Fibroblast of skin of scalp (primary cell): ENCODE data around the gene ATP6V1F.
A peak's percentile ranks its signal among the peaks of the same experiment; 100 is the strongest.

Source experiments
- DNase-seq: peaks from one replicate; pipeline ENCODE4 v3.0.0-alpha.2; 2013

ATP6V1F gene

DNA sequence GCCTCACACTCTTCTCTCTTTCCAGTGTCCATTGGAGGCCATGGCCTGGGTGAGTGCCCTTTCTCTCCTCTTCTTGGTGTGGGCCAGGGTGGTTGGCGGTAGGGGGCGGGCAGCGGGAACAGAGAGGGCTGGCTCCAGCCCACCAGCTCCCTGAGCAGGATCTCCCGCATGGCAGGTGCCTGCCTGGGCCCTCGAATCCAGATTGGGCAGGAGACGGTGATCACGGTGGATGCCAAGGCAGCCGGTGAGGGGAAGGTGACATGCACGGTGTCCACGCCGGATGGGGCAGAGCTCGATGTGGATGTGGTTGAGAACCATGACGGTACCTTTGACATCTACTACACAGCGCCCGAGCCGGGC is 13.5 kb upstream of the ATP6V1F start:
- DNase-seq = no peak

DNA sequence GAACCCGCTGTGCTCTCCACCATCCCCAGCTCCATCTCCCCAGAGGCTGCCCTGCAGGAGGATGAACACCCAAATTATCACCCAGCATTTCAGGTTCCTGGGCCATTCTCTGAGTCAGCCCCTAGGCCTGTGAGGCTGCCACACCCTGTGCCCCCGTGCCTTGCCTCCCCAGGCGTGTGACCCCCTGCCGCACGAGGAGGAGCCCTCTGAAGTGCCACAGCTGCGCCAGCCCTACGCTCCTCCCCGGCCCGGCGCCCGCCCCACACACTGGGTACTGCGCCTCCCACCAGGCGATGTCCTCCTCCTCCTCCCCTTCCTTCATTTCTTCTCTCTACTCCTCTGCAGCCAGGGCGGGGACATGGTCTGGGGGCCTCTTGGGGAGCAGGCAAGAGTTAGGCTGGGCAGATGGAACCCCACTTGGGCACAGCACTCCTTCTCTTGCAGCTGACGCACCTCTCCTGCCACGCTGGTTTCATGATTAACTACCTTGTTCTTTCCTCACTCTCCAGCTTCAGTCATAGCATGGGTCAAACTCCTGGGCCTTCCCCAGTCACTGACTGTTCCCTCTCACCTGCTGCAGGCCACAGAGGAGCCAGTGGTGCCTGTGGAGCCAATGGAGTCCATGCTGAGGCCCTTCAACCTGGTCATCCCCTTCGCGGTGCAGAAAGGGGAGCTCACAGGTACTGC is 12.7 kb upstream of the ATP6V1F start:
- DNase-seq = no peak

DNA sequence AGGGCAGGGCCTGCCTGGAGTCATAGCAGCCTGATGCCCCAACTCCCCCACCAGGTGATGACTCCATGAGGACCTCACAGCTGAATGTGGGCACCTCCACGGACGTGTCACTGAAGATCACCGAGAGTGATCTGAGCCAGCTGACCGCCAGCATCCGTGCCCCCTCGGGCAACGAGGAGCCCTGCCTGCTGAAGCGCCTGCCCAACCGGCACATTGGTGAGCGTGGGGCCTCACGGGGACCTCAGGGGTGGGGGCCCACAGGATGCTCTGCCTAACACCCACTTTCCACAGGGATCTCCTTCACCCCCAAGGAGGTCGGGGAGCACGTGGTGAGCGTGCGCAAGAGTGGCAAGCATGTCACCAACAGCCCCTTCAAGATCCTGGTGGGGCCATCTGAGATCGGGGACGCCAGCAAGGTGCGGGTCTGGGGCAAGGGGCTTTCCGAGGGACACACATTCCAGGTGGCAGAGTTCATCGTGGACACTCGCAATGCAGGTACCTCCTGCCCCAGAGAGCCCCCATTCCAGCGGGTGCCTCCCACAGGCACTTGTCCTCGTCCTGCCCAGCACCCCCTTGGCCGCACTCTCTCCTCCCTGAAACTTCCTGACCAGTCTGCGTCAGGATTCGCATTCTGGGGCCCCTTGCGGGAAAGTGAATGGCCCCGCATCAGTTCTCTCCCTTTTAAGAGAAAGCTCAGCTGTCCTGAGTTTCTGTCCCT is 10.0 kb upstream of the ATP6V1F start:
- no peak for DNase-seq

DNA sequence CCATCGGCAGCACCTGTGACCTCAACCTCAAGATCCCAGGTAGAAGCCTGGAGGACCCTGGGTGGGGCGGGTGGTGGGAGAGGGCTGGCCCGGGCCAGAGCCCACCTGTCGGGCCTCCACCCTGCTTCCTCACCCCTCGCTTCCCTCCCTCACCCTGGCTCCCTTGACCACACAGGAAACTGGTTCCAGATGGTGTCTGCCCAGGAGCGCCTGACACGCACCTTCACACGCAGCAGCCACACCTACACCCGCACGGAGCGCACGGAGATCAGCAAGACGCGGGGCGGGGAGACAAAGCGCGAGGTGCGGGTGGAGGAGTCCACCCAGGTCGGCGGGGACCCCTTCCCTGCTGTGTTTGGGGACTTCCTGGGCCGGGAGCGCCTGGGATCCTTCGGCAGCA is 8.9 kb upstream of the ATP6V1F start:
- DNase-seq = no peak

GRCh38 chr7:128854396-128854795 is 8.3 kb upstream of the ATP6V1F start:
- DNase-seq = no peak

GRCh38 chr7:128855559-128855958 is 7.1 kb upstream of the ATP6V1F start:
- no peak for DNase-seq

- DNase-seq = no peak
Observed at GRCh38 chr7:128856001-128856718, 6.5 kb upstream of the ATP6V1F start.

GRCh38 chr7:128858380-128859231 is 4.0 kb upstream of the ATP6V1F start:
- DNase-seq = peak; percentile 22

DNA sequence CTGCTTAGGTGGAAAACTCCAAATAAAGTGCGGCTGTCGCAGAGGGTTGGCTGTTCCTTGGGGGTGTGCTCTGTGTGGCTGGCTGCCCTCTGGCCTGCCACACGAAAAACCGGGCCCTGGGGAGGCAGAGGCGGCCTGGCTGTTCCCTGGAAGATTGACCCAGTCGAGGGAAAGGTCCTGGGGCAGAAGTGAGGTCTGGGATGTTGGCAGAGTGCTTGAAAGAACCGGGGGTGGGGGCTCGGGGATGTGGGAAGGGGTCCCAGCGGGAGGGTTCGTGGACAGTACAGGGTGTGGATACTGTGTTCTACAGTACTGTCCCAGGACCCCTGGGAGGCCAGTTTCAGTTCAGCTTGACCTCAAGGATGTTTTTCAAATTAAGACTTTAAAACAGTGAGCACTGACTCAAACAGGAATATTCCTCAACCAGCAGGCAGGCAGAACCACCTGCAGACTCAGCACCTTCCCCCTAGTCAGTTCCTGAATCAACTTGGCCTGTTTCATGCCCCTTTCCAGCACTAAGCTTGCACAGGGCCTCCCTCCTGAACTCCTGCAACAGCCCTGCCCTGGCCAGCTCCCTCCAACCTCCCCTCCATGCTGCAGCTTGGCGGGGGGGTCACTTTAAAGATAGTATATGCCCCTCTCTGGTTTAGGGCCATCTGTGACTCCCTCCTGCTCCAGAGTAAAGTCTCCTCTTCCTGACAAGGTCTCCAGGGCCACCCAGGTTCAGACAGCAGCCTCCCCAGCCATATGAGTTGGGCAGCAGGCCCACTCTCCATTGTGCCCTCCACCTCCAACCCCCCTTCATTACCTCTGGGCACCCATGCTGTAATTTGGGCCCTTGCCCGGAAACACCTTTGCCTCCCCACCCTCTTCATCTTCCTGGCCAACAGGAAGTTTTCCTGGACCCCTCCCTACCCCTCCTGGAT is 3.2 kb upstream of the ATP6V1F start:
- no peak for DNase-seq

GRCh38 chr7:128860158-128861073 is 2.2 kb upstream of the ATP6V1F start:
- peak; percentile 31 for DNase-seq

DNA sequence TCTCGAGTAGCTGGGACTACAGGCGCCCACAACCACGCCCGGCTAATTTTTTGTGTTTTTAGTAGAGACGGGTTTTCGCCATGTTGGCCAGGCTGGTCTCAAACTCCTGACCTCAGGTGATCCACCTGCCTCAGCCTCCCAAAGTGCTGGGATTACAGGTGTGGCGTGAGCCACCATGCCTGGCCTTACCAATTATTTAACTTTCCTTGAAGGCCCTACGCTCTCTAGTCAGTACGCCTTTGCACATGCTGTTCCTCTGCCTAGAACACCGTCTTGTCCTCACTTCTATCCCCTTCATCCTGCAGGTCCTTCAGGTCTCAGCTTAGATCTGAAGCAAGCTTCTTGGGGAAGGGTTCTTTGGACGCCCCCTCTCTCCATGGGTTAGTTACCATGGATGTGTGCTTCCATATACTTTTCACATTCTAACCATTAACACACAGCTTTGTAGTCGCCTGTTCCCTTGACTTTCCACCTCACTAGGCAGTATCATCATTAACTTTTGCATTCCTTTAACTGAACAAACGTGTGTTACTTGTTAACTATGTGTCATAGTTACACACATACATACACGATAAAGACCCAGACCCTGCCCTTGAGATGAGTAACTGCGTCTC is 592 bp upstream of the ATP6V1F start:
- no peak for DNase-seq

GRCh38 chr7:128863433-128863989 is 855 bp downstream of the ATP6V1F start:
- peak; percentile 76 for DNase-seq

- no peak for DNase-seq
Observed at GRCh38 chr7:128865303-128865702, 2.6 kb downstream of the ATP6V1F start.

GRCh38 chr7:128865996-128866877 is 3.6 kb downstream of the ATP6V1F start:
- DNase-seq = no peak

DNA sequence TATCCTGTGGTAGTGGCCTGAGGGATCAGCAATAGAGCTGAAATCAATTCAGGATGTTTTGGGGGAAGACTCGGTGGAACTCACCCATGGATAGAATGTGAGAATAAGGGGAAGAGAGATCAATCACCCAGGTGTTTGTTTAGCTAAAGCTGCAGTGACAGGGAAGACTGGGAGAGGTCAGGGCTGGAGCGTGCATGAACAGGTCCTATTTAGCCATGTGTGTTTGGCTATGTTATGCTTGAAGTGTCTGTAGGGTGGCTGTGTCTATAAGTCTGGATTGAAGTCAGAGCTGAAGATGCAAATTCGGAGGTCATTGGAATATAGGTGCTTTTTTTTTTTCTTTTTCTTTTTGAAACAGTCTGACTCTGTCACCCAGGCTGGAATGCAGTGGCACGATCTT is 4.6 kb downstream of the ATP6V1F start:
- no peak for DNase-seq

GRCh38 chr7:128867842-128868623 is 5.4 kb downstream of the ATP6V1F start:
- DNase-seq = peak; percentile 29

- no peak for DNase-seq
Observed at GRCh38 chr7:128868624-128869137, 6.0 kb downstream of the ATP6V1F start.
